GM12878 (cell line): Measurements from ENCODE around the gene CCDC12. TPM values are rescaled to one million over a fixed set of nuclear protein-coding genes. Genes with fewer than 3 reads are reported as not detected.
A peak's percentile ranks its signal among the peaks of the same experiment; 100 is the strongest.

Experiments
- ATAC-seq: fragments of 200-7000 bp; cut with Tn5 transposase; 3 replicates; pipeline ENCODE4 v1.9.1; 2020; ENCODE audit warnings: mild to moderate bottlenecking, moderate library complexity
- BruUV-seq: library from RNA; stranded (reverse); fragments of 400-500 nt; replicated peaks from 2 replicates; lab custom pipeline; 2021; lab: Mats Ljungman, UMichigan
- CTCF ChIA-PET: fragments of 300-600 bp; sonication (Branson Sonifier 250); formaldehyde crosslinking; extraction: SDS; loops from one replicate; lab custom pipeline; 2021; ENCODE audit warnings: inconsistent platforms; lab: Yijun Ruan, JAX
- POLR2A ChIA-PET: fragments of 350-600 bp; formaldehyde crosslinking; extraction: SDS; loops from one replicate; lab custom pipeline; 2021; ENCODE audit warnings: inconsistent platforms; lab: Charles Lee
- RAD21 ChIA-PET: fragments of 300-600 bp; sonication (Branson Sonifier 250); formaldehyde crosslinking; loops from one replicate; lab custom pipeline; 2023; ENCODE audit warnings: antibody characterized with exemption; ENCODE audit not compliant: unreplicated experiment; lab: Charles Lee
- SMC1A ChIA-PET: fragments of 300-600 bp; sonication (Branson Sonifier 250); formaldehyde crosslinking; loops from one replicate; lab custom pipeline; 2023; ENCODE audit not compliant: unreplicated experiment, uncharacterized antibody; lab: Charles Lee
- DNase-seq: peaks from one replicate; pipeline ENCODE4 v3.0.0-alpha.2; 2011; ENCODE audit warnings: low read depth, low spot score
- FAIRE-seq: peaks from 3 replicates; lab custom pipeline; 2011; peaks lifted over from hg19 to GRCh38; lab: Jason Lieb, UNC
- H2AFZ ChIP-seq: 2 replicates; pipeline ENCODE4 v1.6.0; 2011; ENCODE audit warnings: low read depth, low read length, control low read depth; ENCODE audit not compliant: control insufficient read depth
- H3K27ac ChIP-seq: 2 replicates; pipeline ENCODE4 v1.5.1; 2011; ENCODE audit warnings: control low read depth; ENCODE audit not compliant: control insufficient read depth, insufficient read depth
- H3K27me3 ChIP-seq, 2 experiments: replicated peaks in 1 of 2; 2 replicates each; pipeline versions ENCODE4 v1.6.0 to v1.6.1; 2011; ENCODE audit warnings: low read length in 1 of 2; ENCODE audit not compliant: control insufficient read depth in 2 of 2, insufficient read depth in 2 of 2
- H3K36me3 ChIP-seq, 2 experiments: 2 replicates each; pipeline ENCODE4 v1.5.1; 2011; ENCODE audit warnings: low read length in 1 of 2; ENCODE audit not compliant: control insufficient read depth in 2 of 2, insufficient read depth in 2 of 2
- H3K4me1 ChIP-seq: 2 replicates; pipeline ENCODE4 v1.6.1; 2011; ENCODE audit warnings: mild to moderate bottlenecking, low read length, moderate library complexity, mixed read lengths; ENCODE audit not compliant: control insufficient read depth, insufficient read depth
- H3K4me2 ChIP-seq: 2 replicates; pipeline ENCODE4 v1.6.0; 2011; ENCODE audit warnings: control low read depth; ENCODE audit not compliant: control insufficient read depth, insufficient read depth
- H3K4me3 ChIP-seq: fragments of 200-600 bp; sonication (generic); 2 replicates; pipeline ENCODE4 v1.5.1; 2016
- H3K79me2 ChIP-seq: 2 replicates; pipeline ENCODE4 v1.6.0; 2011; ENCODE audit warnings: low read length; ENCODE audit not compliant: control insufficient read depth, insufficient read depth
- H3K9ac ChIP-seq: 2 replicates; pipeline ENCODE4 v1.8.0; 2011; ENCODE audit warnings: low read length, control low read depth, mixed read lengths; ENCODE audit not compliant: control insufficient read depth, insufficient read depth
- H3K9me3 ChIP-seq: replicated peaks from 3 replicates; pipeline ENCODE4 v1.5.1; 2011; ENCODE audit warnings: mild to moderate bottlenecking, low read length; ENCODE audit not compliant: control insufficient read depth, insufficient read depth
- H4K20me1 ChIP-seq: 2 replicates; pipeline ENCODE4 v1.6.0; 2011; ENCODE audit not compliant: control insufficient read depth, insufficient read depth
- BCL3 ChIP-seq: IDR thresholded peaks from 2 replicates; pipeline ENCODE4 v1.6.1; 2011; ENCODE audit warnings: borderline replicate concordance, low read depth, mild to moderate bottlenecking, moderate library complexity, low read length; ENCODE audit not compliant: insufficient read depth, poor library complexity, severe bottlenecking
- BRCA1 ChIP-seq: IDR thresholded peaks from 2 replicates; pipeline ENCODE4 v1.6.1; 2011; ENCODE audit warnings: low read depth, low read length, improper control_type of control experiment
- CEBPZ ChIP-seq: fragments of 150-350 bp; IDR thresholded peaks from 2 replicates; pipeline ENCODE4 v1.6.1; 2016; ENCODE audit warnings: low read depth, low read length
- EGR1 ChIP-seq, 2 experiments: IDR thresholded peaks; 1 replicate in 1 of 2; 2 replicates in 1 of 2; pipeline ENCODE4 v1.6.1; 2011 to 2012; ENCODE audit warnings: low read depth in 2 of 2, low read length in 2 of 2, borderline replicate concordance in 1 of 2, mild to moderate bottlenecking in 1 of 2, moderate library complexity in 1 of 2
- EZH2 ChIP-seq: IDR thresholded peaks from 2 replicates; pipeline ENCODE4 v1.6.1; 2012; ENCODE audit warnings: low read depth, mild to moderate bottlenecking, control low read depth, inconsistent platforms, low read length, borderline replicate concordance; ENCODE audit not compliant: control insufficient read depth
- IKZF2 ChIP-seq, 2 experiments: fragments of 450-650 bp; IDR thresholded peaks; 2 replicates each; pipeline ENCODE4 v1.6.1; 2017; ENCODE audit warnings: mild to moderate bottlenecking in 2 of 2, moderate library complexity in 2 of 2
- MYC ChIP-seq: IDR thresholded peaks from 2 replicates; pipeline ENCODE4 v1.6.1; 2011; ENCODE audit warnings: mild to moderate bottlenecking, low read length, moderate library complexity, inconsistent platforms; ENCODE audit not compliant: insufficient read depth, insufficient replicate concordance, insufficient read length, severe bottlenecking
- PML ChIP-seq: IDR thresholded peaks from 2 replicates; pipeline ENCODE4 v1.6.1; 2012; ENCODE audit warnings: low read length, inconsistent platforms
- POLR2A ChIP-seq: IDR thresholded peaks from 2 replicates; pipeline ENCODE4 v1.6.1; 2011; ENCODE audit warnings: low read depth, mild to moderate bottlenecking, low read length
- POLR2AphosphoS2 ChIP-seq: IDR thresholded peaks from 2 replicates; pipeline ENCODE4 v1.6.1; 2011; ENCODE audit warnings: low read depth, mild to moderate bottlenecking, low read length, improper control_type of control experiment, moderate library complexity
- POLR2AphosphoS5 ChIP-seq: IDR thresholded peaks from 2 replicates; pipeline ENCODE4 v1.6.1; 2011; ENCODE audit warnings: mild to moderate bottlenecking, low read length, inconsistent platforms
- RAD51 ChIP-seq: fragments of 450-650 bp; IDR thresholded peaks from 2 replicates; pipeline ENCODE4 v1.6.1; 2016; ENCODE audit warnings: moderate library complexity, mild to moderate bottlenecking, inconsistent platforms
- RUNX3 ChIP-seq: IDR thresholded peaks from 2 replicates; pipeline ENCODE4 v1.6.1; 2012; ENCODE audit warnings: low read length, inconsistent platforms
- ZNF592 ChIP-seq: fragments of 450-650 bp; IDR thresholded peaks from 2 replicates; pipeline ENCODE4 v1.6.1; 2017; ENCODE audit warnings: mild to moderate bottlenecking, moderate library complexity
- WGBS: methylation state at CpG from one replicate; pipeline ENCODE4 v1.1.6; 2016; ENCODE audit warnings: low lambda C conversion rate; ENCODE audit not compliant: insufficient replicate concordance, insufficient coverage; ENCODE audit errors: missing lambda C conversion rate; 5-methylcytosine and 5-hydroxymethylcytosine counted together
- in situ Hi-C: fragments of 300-500 bp; cut with MboI; formaldehyde crosslinking; loops from 9 replicates; pipeline ENCODE4 v1.14.3; 2018; ENCODE audit warnings: mixed read lengths
- intact Hi-C: fragments of 100-400 bp; cut with micrococcal nuclease; formaldehyde crosslinking; loops from one replicate; pipeline ENCODE4 v1.14.2; 2022; ENCODE audit not compliant: unreplicated experiment
- polyA plus RNA-seq, 11 experiments: library from polyadenylated mRNA; depleted of rRNA in 4 of 11; unstranded in 6 of 11; stranded (reverse) in 5 of 11; fragments of >200 nt; fragmentation: Nextera tagmentation in 4 of 11; fragmentation: Illumina TruSeq in 1 of 11; extraction: Ambion mirVana in 4 of 11; extraction: Trizol in 1 of 11; gene quantifications; 1 replicate in 1 of 11; 2 replicates in 10 of 11; pipeline versions ENCODE4 v1.2.1 to v1.2.3, GENCODE V29; 2011 to 2016; ENCODE audit warnings: inconsistent platforms in 2 of 11, missing spikeins in 2 of 11, low read depth in 1 of 11
- total RNA-seq, 4 experiments: library from RNA; depleted of rRNA in 3 of 4; stranded (reverse); fragments of >200 nt in 3 of 4; fragmentation: Illumina TruSeq in 1 of 4; extraction: Trizol in 1 of 4; gene quantifications; 2 replicates each; pipeline versions ENCODE4 v1.2.1 to v1.2.3, GENCODE V29; 2013 to 2021

CCDC12 gene
- total and polyA plus RNA-seq, 10 of the 15 experiments (the other 5 are each of a cell fraction or from before 2014, with no cell fraction given), result 9.2 to 91.4 (median 61.3) TPM

GRCh38 chr3:47007482-47008233 lies 31.1 kb upstream of the CCDC12 start:
- WGBS, result 95% methylated on average over 16 of the region's 16 CpGs
- H4K20me1 ChIP-seq, result no peaks in the 10 kb centered on the region
- no peaks in the 10 kb centered on the region for H3K27me3 ChIP-seq
- H3K9ac ChIP-seq, result no peak overlapping the region
- H3K9me3 ChIP-seq, result no peaks in the 10 kb centered on the region
- H3K4me3 ChIP-seq, result no peak overlapping the region
- ATAC-seq (no peak), DNase-seq (no peak), FAIRE-seq (no peak)
- RAD21 ChIA-PET, result no interaction called here
- no peak overlapping the region for H3K4me2 ChIP-seq
- CTCF ChIA-PET, result interaction anchor here (0.7 kb wide), 1 partner anchor 98 kb away, joined by 3 read pairs; no protein-coding TSS in a partner anchor
- peaks cover 15 to 37% of the 10 kb centered on the region in 2 experiments; a peak in 3 of 4 replicates for H3K36me3 ChIP-seq
- peaks cover 5% of the 10 kb centered on the region; the same call in 1 of the 2 replicates for H3K4me1 ChIP-seq
- POLR2A ChIA-PET, result interaction anchor here (0.7 kb wide), 1 partner anchor 31 kb away, joined by 3 read pairs; the partner anchor contains the start of gene CCDC12
- intact Hi-C loops (loop anchor here (2.0 kb wide), 1 partner anchor 213 kb away; no protein-coding TSS in a partner anchor), in situ Hi-C loops (no loop called here)
- no peak overlapping the region for H2AFZ ChIP-seq
- H3K79me2 ChIP-seq, result no peaks in the 10 kb centered on the region
- H3K27ac ChIP-seq, result no peak overlapping the region
- SMC1A ChIA-PET, result no interaction called here
- no TSS peak for BruUV-seq
- TF ChIP-seq RAD51, result no peak
- no peak for TF ChIP-seq RUNX3
- no peak for TF ChIP-seq PML
- no peak for TF ChIP-seq EZH2
- no peak for TF ChIP-seq MYC
- peak; percentile 23; the same call in 1 of the 2 replicates for TF ChIP-seq POLR2A
- peak; percentile 14 for TF ChIP-seq BCL3
- no peak for TF ChIP-seq POLR2AphosphoS2
- TF ChIP-seq EGR1 (IDR thresholded peaks at IDR 0.05; ENCODE audit: borderline replicate concordance in 1 of 2, low read depth in 2 of 2, low read length in 2 of 2), result no peak
- TF ChIP-seq BRCA1, result no peak
- TF ChIP-seq IKZF2 (IDR thresholded peaks at IDR 0.05), result no peak
- no peak for TF ChIP-seq ZNF592
- TF ChIP-seq CEBPZ, result no peak
- TF ChIP-seq POLR2AphosphoS5, result no peak
